Chondrocyte (in vitro differentiated cells): ENCODE measurements around the gene IL1R1. TPM values are rescaled to one million over a fixed set of nuclear protein-coding genes. Genes with fewer than 3 reads are reported as not detected.
A peak's percentile ranks its signal among the peaks of the same experiment; 100 is the strongest.
"Not testable (repeated sequence)": the region's sequence is repeated elsewhere in the genome, so short reads cannot be mapped to it uniquely, and the experiment has no call there.

ENCODE experiments used
- DNase-seq: peaks from one replicate; pipeline ENCODE4 v3.0.0; 2021; ENCODE audit warnings: mixed read lengths, low spot score
- H3K27ac Mint-ChIP-seq: one replicate; pipeline ENCODE4 v1.8.0; 2021; ENCODE audit warnings: mild to moderate bottlenecking, moderate library complexity, mixed read lengths; ENCODE audit not compliant: unreplicated experiment
- H3K27me3 Mint-ChIP-seq: 2 replicates; pipeline ENCODE4 v1.8.0; 2021; ENCODE audit warnings: low read depth, mixed read lengths
- H3K36me3 Mint-ChIP-seq: 2 replicates; pipeline ENCODE4 v1.8.0; 2021; ENCODE audit warnings: low read depth, mixed read lengths
- H3K4me1 Mint-ChIP-seq: 2 replicates; pipeline ENCODE4 v1.8.0; 2021; ENCODE audit warnings: low read depth, mild to moderate bottlenecking, mixed read lengths
- H3K4me3 Mint-ChIP-seq: one replicate; pipeline ENCODE4 v1.8.0; 2021; ENCODE audit warnings: mild to moderate bottlenecking, moderate library complexity, mixed read lengths; ENCODE audit not compliant: unreplicated experiment
- H3K9me3 Mint-ChIP-seq: 2 replicates; pipeline ENCODE4 v1.8.0; 2021; ENCODE audit warnings: low read depth, mixed read lengths
- total RNA-seq: library from RNA; stranded (reverse); gene quantifications from 3 replicates; pipeline ENCODE4 v1.2.1, GENCODE V29; 2021
- TF ChIP-seq, protein P1 (sequence below): fragments of 200-600 bp; sonication (generic); IDR thresholded peaks from 2 replicates; pipeline ENCODE4 v1.5.0; 2021; ENCODE audit warnings: antibody characterized with exemption, mild to moderate bottlenecking, moderate library complexity

Gene IL1R1
- total RNA-seq, 1 donor from 2014 or later, result 22.0 TPM

DNA sequence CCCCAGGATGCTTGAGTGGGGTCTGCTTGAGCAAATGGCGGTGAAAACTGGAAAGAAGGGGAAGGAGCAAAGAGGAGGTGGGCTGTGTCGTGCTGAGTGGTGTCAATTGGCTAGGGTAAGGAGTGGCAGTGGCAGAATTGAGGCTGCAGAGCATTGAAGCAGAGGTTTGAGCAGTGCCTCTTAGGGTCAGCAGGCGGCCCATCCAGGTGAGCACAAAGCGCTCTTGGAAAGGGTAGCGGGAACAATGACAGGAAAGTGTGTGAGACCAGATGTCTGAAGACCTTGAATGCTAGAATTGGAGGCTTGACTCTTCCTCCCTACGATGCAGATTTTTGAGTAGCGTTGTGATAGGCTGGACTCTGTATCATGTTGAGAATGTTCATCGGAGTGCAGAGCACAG is 39.3 kb upstream of the IL1R1 start:
- Mint-ChIP-seq H3K27ac (no peak overlapping the region), H3K27me3 (no peaks in the 10 kb centered on the region), H3K4me3 (no peak overlapping the region), H3K4me1 (peaks cover 39% of the 10 kb centered on the region), H3K9me3 (peaks cover 6% of the 10 kb centered on the region), H3K36me3 (no peaks in the 10 kb centered on the region)
- no peak for DNase-seq
- TF ChIP-seq, protein P1, sequence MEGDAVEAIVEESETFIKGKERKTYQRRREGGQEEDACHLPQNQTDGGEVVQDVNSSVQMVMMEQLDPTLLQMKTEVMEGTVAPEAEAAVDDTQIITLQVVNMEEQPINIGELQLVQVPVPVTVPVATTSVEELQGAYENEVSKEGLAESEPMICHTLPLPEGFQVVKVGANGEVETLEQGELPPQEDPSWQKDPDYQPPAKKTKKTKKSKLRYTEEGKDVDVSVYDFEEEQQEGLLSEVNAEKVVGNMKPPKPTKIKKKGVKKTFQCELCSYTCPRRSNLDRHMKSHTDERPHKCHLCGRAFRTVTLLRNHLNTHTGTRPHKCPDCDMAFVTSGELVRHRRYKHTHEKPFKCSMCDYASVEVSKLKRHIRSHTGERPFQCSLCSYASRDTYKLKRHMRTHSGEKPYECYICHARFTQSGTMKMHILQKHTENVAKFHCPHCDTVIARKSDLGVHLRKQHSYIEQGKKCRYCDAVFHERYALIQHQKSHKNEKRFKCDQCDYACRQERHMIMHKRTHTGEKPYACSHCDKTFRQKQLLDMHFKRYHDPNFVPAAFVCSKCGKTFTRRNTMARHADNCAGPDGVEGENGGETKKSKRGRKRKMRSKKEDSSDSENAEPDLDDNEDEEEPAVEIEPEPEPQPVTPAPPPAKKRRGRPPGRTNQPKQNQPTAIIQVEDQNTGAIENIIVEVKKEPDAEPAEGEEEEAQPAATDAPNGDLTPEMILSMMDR, result no peak

DNA sequence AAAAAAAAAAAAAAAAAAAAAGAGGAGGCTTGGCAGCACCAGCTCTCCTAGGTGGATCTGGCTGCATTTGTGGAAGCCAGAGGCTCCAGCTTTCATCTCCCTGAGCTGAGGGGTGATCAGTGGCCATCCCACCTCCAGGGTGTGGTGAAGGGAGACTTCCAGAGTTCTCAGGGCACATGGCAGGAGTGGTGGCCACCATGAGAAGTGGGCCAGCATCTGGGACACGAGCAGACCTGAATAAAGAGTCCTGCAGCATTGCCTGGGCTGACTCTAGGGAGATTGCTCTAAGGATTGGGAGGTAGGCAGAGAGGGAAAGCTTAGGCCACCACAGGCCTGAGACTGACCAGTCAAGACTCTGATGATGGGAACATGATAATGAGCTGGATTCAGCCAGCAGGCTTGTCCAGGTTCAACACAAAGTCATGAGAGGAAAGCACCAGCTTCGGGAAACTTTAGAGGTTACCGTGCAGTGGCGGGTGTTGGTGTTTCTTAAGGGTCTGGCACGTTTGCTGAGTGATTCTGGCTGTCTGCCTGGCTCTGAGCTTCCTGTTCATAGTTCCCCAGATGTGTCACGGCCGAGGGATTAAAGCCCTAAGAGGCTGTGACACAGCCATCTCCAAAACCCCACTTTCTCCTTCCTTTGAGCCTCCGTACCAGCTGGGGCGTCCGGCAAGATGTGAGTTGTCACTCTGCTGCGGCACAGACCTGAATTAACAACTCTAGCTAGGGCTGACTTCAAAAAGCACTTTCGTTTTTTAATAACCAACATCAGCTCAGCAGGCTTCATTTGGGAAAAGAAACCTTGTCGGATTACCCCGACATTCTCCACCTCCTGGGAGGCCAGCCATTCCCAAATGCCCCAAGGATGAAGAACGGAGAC is 38.3 kb upstream of the IL1R1 start:
- DNase-seq, result no peak
- Mint-ChIP-seq H3K4me3 (peak overlapping the region; percentile 67), H3K36me3 (no peaks in the 10 kb centered on the region), H3K27ac (peak overlapping the region; percentile 90), H3K27me3 (no peaks in the 10 kb centered on the region), H3K4me1 (peaks cover 40% of the 10 kb centered on the region), H3K9me3 (no peaks in the 10 kb centered on the region)
- TF ChIP-seq, protein P1, result no peak

DNA sequence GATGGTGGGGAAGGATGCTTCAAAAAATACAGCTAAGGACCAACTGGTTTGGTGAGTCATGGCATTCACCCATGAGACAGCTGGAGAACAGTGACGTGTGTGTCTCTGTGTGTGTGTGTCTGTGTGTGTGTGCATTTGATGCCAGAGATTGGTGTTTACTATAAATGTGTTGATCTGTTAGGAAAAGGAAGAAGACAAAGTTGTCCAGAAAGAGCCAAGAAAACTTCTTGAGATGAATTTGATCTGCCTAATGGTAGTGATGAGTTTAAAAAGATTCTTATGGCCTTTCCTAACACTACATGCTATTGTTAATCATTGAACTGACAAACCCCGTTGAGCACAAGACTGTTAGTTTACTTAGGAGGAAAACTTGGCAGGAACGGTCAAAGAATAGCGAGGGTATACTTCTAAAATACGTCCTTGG is 36.4 kb upstream of the IL1R1 start:
- Mint-ChIP-seq H3K27ac (peak overlapping the region; percentile 47), H3K4me1 (peaks cover 41% of the 10 kb centered on the region), H3K36me3 (no peaks in the 10 kb centered on the region), H3K27me3 (no peaks in the 10 kb centered on the region), H3K4me3 (peak overlapping the region; percentile 8), H3K9me3 (no peaks in the 10 kb centered on the region)
- no peak for DNase-seq
- TF ChIP-seq, protein P1, result no peak

DNA sequence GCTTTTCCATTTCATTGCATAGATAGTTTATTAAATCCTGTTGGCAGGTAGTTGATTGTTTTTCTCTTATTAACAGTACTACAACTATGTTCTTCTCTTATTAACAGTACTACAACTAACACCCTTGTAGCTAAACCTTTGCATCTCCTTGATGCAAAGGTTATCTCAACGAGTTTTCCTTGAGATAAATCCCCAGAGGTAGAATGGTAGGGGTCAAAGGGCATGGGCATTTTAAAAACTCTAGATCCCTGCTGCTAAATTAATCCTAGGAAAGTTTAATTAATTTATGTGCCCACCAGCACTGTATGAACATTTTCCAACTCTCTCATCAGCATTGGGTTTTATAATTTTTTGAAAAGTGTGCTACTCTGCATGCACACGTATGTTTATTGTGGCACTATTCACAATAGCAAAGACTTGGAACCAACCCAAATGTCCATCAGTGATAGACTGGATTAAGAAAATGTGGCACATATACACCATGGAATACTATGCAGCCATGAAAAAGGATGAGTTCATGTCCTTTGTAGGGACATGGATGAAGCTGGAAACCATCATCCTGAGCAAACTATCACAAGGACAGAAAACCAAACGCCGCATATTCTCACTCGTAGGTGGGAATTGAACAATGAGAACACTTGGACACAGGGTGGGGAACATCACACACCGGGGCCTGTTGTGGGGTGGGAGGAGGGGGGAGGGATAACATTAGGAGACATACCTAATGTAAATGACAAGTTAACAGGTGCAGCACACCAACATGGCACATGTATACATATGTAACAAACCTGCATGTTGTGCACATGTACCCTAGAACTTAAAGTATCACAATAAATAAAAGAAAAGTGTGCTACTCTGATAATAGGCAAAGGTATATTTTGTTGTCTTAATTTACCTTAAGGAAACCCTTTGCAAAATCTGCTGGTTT is 35.5 kb upstream of the IL1R1 start:
- H3K27ac Mint-ChIP-seq, H3K36me3 Mint-ChIP-seq, H3K27me3 Mint-ChIP-seq, DNase-seq, H3K9me3 Mint-ChIP-seq, H3K4me3 Mint-ChIP-seq: not testable (repeated sequence)
- H3K4me1 Mint-ChIP-seq, result peaks cover 49% of the 10 kb centered on the region

DNA sequence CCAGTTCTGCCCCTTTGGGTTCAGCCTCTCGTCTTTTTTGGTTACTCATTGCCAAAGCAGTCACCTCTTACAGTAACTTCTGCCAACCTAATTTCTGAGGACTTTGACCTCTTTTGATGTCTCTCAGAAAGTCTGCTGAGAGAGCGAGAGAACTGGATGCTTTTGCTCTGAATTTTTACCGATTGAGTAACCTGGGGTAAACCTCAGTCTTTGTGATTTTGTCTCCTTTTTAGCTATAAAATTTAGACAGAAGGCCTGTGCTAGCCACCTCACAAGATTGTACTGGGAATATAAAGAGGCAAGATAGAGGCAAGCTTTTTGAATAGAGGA is 34.8 kb upstream of the IL1R1 start:
- H3K36me3 Mint-ChIP-seq, result no peaks in the 10 kb centered on the region
- H3K9me3 Mint-ChIP-seq, result no peaks in the 10 kb centered on the region
- TF ChIP-seq, protein P1, result no peak
- DNase-seq, result no peak
- no peak overlapping the region for H3K4me3 Mint-ChIP-seq
- peaks cover 53% of the 10 kb centered on the region for H3K4me1 Mint-ChIP-seq
- no peak overlapping the region for H3K27ac Mint-ChIP-seq
- H3K27me3 Mint-ChIP-seq, result no peaks in the 10 kb centered on the region
